CD14-positive monocyte (primary cell): ENCODE data around the gene ANKRD44. TPM values are rescaled to one million over a fixed set of nuclear protein-coding genes. Genes with fewer than 3 reads are reported as not detected.

Experiments
- DNase-seq, 3 donors: peaks; one replicate each; pipeline ENCODE4 v3.0.0-alpha.2; 2011 to 2022
- H2AFZ ChIP-seq: 2 replicates; pipeline ENCODE4 v1.6.0; 2012; ENCODE audit warnings: mild to moderate bottlenecking, low read depth, low read length, inconsistent platforms; ENCODE audit not compliant: insufficient read depth, poor library complexity, severe bottlenecking
- H3K27ac ChIP-seq, 2 donors: 1 replicate in 1 of 2; 2 replicates in 1 of 2; pipeline ENCODE4 v1.5.1; 2012 to 2013; ENCODE audit warnings: low read length in 2 of 2, control low read depth in 1 of 2, inconsistent platforms in 1 of 2, low read depth in 1 of 2, mild to moderate bottlenecking in 1 of 2
- H3K27me3 ChIP-seq, 2 donors: one replicate each; pipeline versions ENCODE4 v1.6.0 to v1.6.1; 2011 to 2013; ENCODE audit warnings: low read length in 2 of 2; ENCODE audit not compliant: control insufficient read depth in 2 of 2, insufficient read depth in 2 of 2
- H3K36me3 ChIP-seq, 2 donors: replicated peaks in 1 of 2; 1 replicate in 1 of 2; 2 replicates in 1 of 2; pipeline versions ENCODE4 v1.5.1 to v1.6.1; 2012 to 2013; ENCODE audit warnings: low read length in 2 of 2, control low read depth in 1 of 2, inconsistent platforms in 1 of 2, mild to moderate bottlenecking in 1 of 2; ENCODE audit not compliant: insufficient read depth in 2 of 2, control insufficient read depth in 1 of 2
- H3K4me1 ChIP-seq, 2 donors: 1 replicate in 1 of 2; 2 replicates in 1 of 2; pipeline versions ENCODE4 v1.5.1 to v1.6.1; 2012 to 2013; ENCODE audit warnings: low read length in 2 of 2, control low read depth in 1 of 2, inconsistent platforms in 1 of 2, mild to moderate bottlenecking in 1 of 2, moderate library complexity in 1 of 2; ENCODE audit not compliant: insufficient read depth in 2 of 2, control insufficient read depth in 1 of 2
- H3K4me2 ChIP-seq: replicated peaks from 2 replicates; pipeline ENCODE3; 2012; ENCODE audit warnings: low read length, moderate library complexity, mild to moderate bottlenecking; ENCODE audit not compliant: poor library complexity, severe bottlenecking; ENCODE audit errors: extremely low read depth
- H3K4me3 ChIP-seq, 3 experiments: fragments of 200-600 bp in 1 of 3; sonication (generic) in 1 of 3; replicated peaks in 1 of 3; 1 replicate in 2 of 3; 2 replicates in 1 of 3; pipeline ENCODE4 v1.5.1; 2011 to 2013; ENCODE audit warnings: low read length in 3 of 3, mild to moderate bottlenecking in 3 of 3, control low read depth in 2 of 3, low read depth in 2 of 3, inconsistent platforms in 1 of 3, moderate library complexity in 1 of 3
- H3K79me2 ChIP-seq: 2 replicates; pipeline ENCODE4 v1.6.0; 2012; ENCODE audit warnings: mild to moderate bottlenecking, control low read depth, inconsistent platforms, low read length, moderate library complexity; ENCODE audit not compliant: insufficient read depth
- H3K9ac ChIP-seq: 2 replicates; pipeline ENCODE4 v1.6.0; 2017; ENCODE audit warnings: low read length, mild to moderate bottlenecking; ENCODE audit not compliant: insufficient read depth, poor library complexity, severe bottlenecking
- H3K9me3 ChIP-seq, 2 donors: replicated peaks in 1 of 2; 1 replicate in 1 of 2; 2 replicates in 1 of 2; pipeline versions ENCODE4 v1.5.1 to v1.6.1; 2012 to 2013; ENCODE audit warnings: low read length in 2 of 2, control low read depth in 1 of 2; ENCODE audit not compliant: control insufficient read depth in 1 of 2, insufficient read depth in 1 of 2
- H4K20me1 ChIP-seq: 2 replicates; pipeline ENCODE4 v1.6.0; 2012; ENCODE audit warnings: mild to moderate bottlenecking, low read length, control low read depth, moderate library complexity; ENCODE audit not compliant: insufficient read depth
- H3K27ac Mint-ChIP-seq, 7 donors: one replicate each; pipeline ENCODE4 v1.8.0; 2020; ENCODE audit warnings: mild to moderate bottlenecking in 7 of 7, mixed read lengths in 7 of 7, moderate library complexity in 6 of 7, inconsistent platforms in 2 of 7
- H3K27me3 Mint-ChIP-seq, 3 donors: one replicate each; pipeline ENCODE4 v1.8.0; 2021 to 2022; ENCODE audit warnings: low read depth in 3 of 3, mild to moderate bottlenecking in 3 of 3, mixed read lengths in 3 of 3, moderate library complexity in 3 of 3, inconsistent platforms in 1 of 3
- H3K36me3 Mint-ChIP-seq, 2 donors: one replicate each; pipeline ENCODE4 v1.8.0; 2020; ENCODE audit warnings: mixed read lengths in 2 of 2, inconsistent platforms in 1 of 2, mild to moderate bottlenecking in 1 of 2
- H3K4me1 Mint-ChIP-seq: one replicate; pipeline ENCODE4 v1.8.0; 2020; ENCODE audit warnings: mild to moderate bottlenecking, mixed read lengths
- H3K4me3 Mint-ChIP-seq, 2 donors: one replicate each; pipeline ENCODE4 v1.8.0; 2020; ENCODE audit warnings: mild to moderate bottlenecking in 2 of 2, mixed read lengths in 2 of 2, moderate library complexity in 1 of 2
- H3K9me3 Mint-ChIP-seq, 7 donors: one replicate each; pipeline ENCODE4 v1.8.0; 2020 to 2022; ENCODE audit warnings: mixed read lengths in 7 of 7, mild to moderate bottlenecking in 6 of 7, moderate library complexity in 6 of 7, inconsistent platforms in 2 of 7
- CTCF ChIP-seq: fragments of 200-600 bp; IDR thresholded peaks from one replicate; pipeline ENCODE4 v1.8.0; 2022; ENCODE audit warnings: antibody characterized with exemption, mild to moderate bottlenecking
- WGBS: methylation state at CpG from one replicate; pipeline ENCODE4 v1.1.5; 2013; ENCODE audit warnings: missing lambda C conversion rate; ENCODE audit not compliant: insufficient coverage; 5-methylcytosine and 5-hydroxymethylcytosine counted together
- intact Hi-C, 2 donors: fragments of 100-400 bp; cut with micrococcal nuclease; formaldehyde crosslinking; loops; one replicate each; pipeline versions ENCODE4 v1.15.0 to v1.15.1; 2023
- polyA plus RNA-seq, 3 donors: library from polyadenylated mRNA; depleted of rRNA in 1 of 3; unstranded in 2 of 3; stranded (reverse) in 1 of 3; fragments of 300-500 nt in 2 of 3; fragments of >200 nt in 1 of 3; fragmentation: Illumina TruSeq in 2 of 3; gene quantifications; 1 replicate in 2 of 3; 2 replicates in 1 of 3; pipeline ENCODE4 v1.2.3, GENCODE V29; 2012 to 2021

ANKRD44 gene
- polyA plus RNA-seq, 3 donors = 55.7 to 91.9 (median 64.9) TPM

DNA sequence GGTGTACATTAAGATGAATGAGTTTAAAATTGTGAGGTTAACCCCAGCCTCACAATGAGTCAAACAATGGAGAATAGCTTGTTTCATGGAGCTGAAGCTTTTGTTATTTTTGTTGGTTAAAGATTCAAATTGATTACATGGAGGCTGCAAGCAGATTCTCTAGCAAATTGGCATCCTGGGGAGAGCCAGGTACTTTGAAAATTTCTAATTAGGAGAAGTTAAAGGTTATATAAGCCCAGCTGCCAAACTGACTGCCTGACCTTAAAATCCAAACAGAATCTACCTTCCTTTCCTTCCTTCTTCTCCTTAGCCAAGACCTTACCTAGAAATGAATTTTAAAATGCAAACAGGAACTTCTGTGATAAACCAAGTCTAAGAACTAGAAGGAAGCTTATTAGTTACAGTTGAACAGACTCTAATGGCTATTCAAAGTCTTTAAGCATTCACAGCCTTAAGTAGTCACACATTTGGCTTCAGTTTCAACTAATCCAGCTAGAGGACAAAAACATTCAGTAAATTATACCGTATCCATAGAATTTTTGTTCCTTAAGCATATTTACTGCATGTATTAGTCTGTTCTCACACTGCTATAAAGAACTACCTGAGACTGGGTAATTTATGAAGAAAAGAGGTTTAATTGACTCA is 352.6 kb downstream of the ANKRD44 start:
- intact Hi-C loops = no loop called here
- Histone ChIP-seq H3K4me3 (no peak overlapping the region), H3K27ac (no peak overlapping the region), H2AFZ (no peak overlapping the region), H3K9me3 (peaks cover 0 to 2% of the 10 kb centered on the region in 2 donors), H4K20me1 (no peaks in the 10 kb centered on the region), H3K27me3 (no peaks in the 10 kb centered on the region), H3K79me2 (no peaks in the 10 kb centered on the region), H3K9ac (no peak overlapping the region), H3K36me3 (no peaks in the 10 kb centered on the region), H3K4me1 (peaks cover 5 to 6% of the 10 kb centered on the region in 2 donors), H3K4me2 (no peak overlapping the region)
- Mint-ChIP-seq H3K4me1 (peaks cover 12% of the 10 kb centered on the region), H3K27ac (no peak overlapping the region), H3K9me3 (peaks cover 0 to 8% (median 4%) of the 10 kb centered on the region in 7 donors), H3K27me3 (peaks cover 0 to 1% (median 0%) of the 10 kb centered on the region in 3 donors), H3K36me3 (peaks cover 0 to 4% of the 10 kb centered on the region in 2 donors), H3K4me3 (no peak overlapping the region)
- WGBS = no CpG with 5 or more reads among the region's 1 CpG
- TF ChIP-seq CTCF = no peak
- DNase-seq = no peak

- no peak for TF ChIP-seq CTCF
- Mint-ChIP-seq H3K36me3 (peaks cover 0 to 4% of the 10 kb centered on the region in 2 donors), H3K9me3 (peaks cover 0 to 8% (median 4%) of the 10 kb centered on the region in 7 donors), H3K4me3 (no peak overlapping the region), H3K27me3 (peaks cover 0 to 1% (median 0%) of the 10 kb centered on the region in 3 donors), H3K4me1 (peaks cover 10% of the 10 kb centered on the region), H3K27ac (no peak overlapping the region)
- H3K79me2 ChIP-seq = no peaks in the 10 kb centered on the region
- H3K4me1 ChIP-seq = peaks cover 4 to 6% of the 10 kb centered on the region in 2 donors
- no peaks in the 10 kb centered on the region for H3K36me3 ChIP-seq
- H3K27me3 ChIP-seq = no peaks in the 10 kb centered on the region
- intact Hi-C loops = no loop called here
- H4K20me1 ChIP-seq = no peaks in the 10 kb centered on the region
- H3K9ac ChIP-seq = no peak overlapping the region
- WGBS = 100% methylated on average over 2 of the region's 5 CpGs
- H2AFZ ChIP-seq = no peak overlapping the region
- H3K4me3 ChIP-seq = no peak overlapping the region
- no peak overlapping the region for H3K4me2 ChIP-seq
- no peak overlapping the region for H3K27ac ChIP-seq
- DNase-seq = no peak
- H3K9me3 ChIP-seq = peaks cover 0 to 2% of the 10 kb centered on the region in 2 donors
Observed at GRCh38 chr2:196957442-196957841, 353.1 kb downstream of the ANKRD44 start.
